Spleen (tissue), 7 donors: Measurements from ENCODE around the gene POLR1B.

ENCODE experiments used
- CTCF ChIP-seq, 11 experiments: fragments of 200-600 bp in 7 of 11; fragments of 450-650 bp in 4 of 11; sonication (generic) in 4 of 11; IDR thresholded peaks in 8 of 11; conservative IDR thresholded peaks in 3 of 11; 1 replicate in 7 of 11; 2 replicates in 4 of 11; pipeline versions ENCODE4 v1.4.0 to v1.8.0; 2016 to 2021; ENCODE audit warnings: antibody characterized with exemption in 11 of 11, inconsistent platforms in 4 of 11, mild to moderate bottlenecking in 1 of 11
- POLR2A ChIP-seq, 3 donors: fragments of 450-650 bp; IDR thresholded peaks; one replicate each; pipeline ENCODE4 v1.5.1; 2017; ENCODE audit warnings: antibody characterized with exemption in 3 of 3, mild to moderate bottlenecking in 1 of 3
- POLR2AphosphoS5 ChIP-seq, 3 donors: sonication (generic); formaldehyde crosslinking; IDR thresholded peaks; one replicate each; pipeline ENCODE4 v1.5.1; 2017; ENCODE audit warnings: antibody characterized with exemption in 3 of 3
- donor health status: DM: no; HTN: no; CAD: no; lungs with moderate emphysema.
- donor health status: DM: no; HTN: no; CAD: no.
- donor health status: DM: no; HTN: no; CAD: no.

- TF ChIP-seq POLR2A (IDR thresholded peaks at IDR 0.05): no peak
- TF ChIP-seq CTCF (IDR thresholded peaks at IDR 0.05 in 8 of 11, conservative IDR thresholded peaks at IDR 0.05 in 3 of 11): no peak
- TF ChIP-seq POLR2AphosphoS5 (IDR thresholded peaks at IDR 0.05): no peak
Observed at GRCh38 chr2:112579241-112579640, 37.0 kb downstream of the POLR1B start.
